GM10847 (cell line): ENCODE results near the gene KRT6A.

ENCODE experiments used
- POLR2A ChIP-seq: IDR thresholded peaks from 2 replicates; pipeline ENCODE4 v1.6.1; 2011; ENCODE audit not compliant: insufficient read length; ENCODE audit errors: extremely low read depth

Gene KRT6A

GRCh38 chr12:52493172-52493571 lies at the start of gene KRT6A:
KRT6A (minus strand) TSS chr12:52493257; CDS start chr12:52493188, 69 bp downstream.
- TF ChIP-seq POLR2A: no peak

GRCh38 chr12:52542157-52542556 lies 49.1 kb upstream of the KRT6A start:
- no peak for TF ChIP-seq POLR2A

DNA sequence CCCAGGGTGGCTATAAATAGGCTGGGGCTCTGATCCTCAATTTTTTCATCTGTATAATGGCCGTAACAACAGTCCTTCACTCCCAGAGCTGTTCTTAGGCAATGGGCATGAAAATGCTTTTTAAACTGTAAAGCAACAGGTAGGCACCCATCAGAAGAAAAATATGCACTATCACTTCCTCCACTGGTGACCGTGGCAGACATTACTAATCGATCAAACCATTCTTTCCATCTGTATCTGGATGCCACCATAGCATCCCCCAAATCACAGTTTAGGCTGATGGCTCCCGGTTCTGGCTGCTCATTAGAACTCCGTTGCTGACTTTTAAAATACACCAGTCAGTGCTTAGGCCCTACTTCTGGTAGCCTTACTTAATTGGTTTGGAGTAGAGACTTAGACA lies 48.7 kb upstream of the KRT6A start:
- no peak for TF ChIP-seq POLR2A

DNA sequence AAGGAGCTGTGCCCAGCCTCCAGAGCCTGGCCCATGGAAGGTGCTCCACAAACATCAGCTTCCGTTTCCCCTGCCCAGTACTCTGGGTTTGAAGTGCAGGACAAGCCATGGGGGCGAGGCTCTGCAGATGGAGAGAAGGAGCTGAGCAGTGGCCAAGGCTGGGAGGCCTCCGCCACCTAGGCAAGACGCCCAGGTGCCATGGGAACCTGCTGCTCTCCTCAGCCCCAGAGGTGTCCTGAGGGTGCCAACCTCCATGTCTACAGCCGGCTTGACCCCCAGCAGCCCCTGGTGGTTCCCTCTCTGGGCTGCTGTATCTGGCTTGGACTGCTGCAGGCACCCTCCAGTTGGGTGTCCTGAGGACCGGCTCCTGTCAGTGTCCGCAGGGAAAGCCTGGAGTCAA lies 47.5 kb upstream of the KRT6A start:
- TF ChIP-seq POLR2A: no peak

GRCh38 chr12:52539821-52540173 lies 46.7 kb upstream of the KRT6A start:
- TF ChIP-seq POLR2A: no peak

GRCh38 chr12:52539083-52539820 lies 46.2 kb upstream of the KRT6A start:
- TF ChIP-seq POLR2A: no peak

DNA sequence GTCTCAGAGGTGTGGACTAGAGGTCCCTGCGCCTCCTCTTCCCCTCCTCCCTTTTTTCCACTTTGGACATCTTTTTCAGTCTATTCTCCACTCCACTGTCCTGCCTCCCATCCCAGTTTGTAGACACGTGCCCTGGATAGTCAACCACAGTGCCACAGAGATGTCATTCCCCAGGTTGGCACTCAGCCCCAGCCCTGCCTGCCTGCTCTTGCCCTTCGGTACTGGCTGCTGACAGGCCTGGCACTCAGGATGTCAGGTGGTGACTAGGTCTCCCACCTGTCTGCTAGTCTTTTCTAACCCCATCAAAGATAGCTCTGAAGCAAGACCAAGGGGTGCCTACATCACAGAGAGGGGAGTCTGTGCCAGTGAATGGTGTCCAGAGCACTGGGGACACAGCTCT lies 44.0 kb upstream of the KRT6A start:
- TF ChIP-seq POLR2A: no peak

DNA sequence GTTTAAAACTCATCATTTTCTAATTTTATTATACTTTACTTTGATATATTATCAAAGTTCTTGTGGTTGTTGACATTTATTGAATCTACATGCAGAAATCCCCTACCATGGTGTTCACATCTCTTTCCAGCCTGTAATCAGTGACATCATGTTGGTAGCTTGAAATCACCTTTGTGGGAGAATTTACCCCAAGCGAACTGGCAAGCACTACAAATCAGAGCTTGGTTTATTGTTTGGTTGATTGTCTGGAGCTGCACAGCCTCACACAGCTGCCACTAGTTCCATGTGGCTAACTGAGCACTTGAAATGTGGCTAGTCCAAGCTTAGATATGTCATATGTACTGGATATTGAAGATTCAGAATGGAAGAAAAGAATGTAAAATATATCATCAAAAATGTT lies 42.5 kb upstream of the KRT6A start:
- TF ChIP-seq POLR2A: no peak

DNA sequence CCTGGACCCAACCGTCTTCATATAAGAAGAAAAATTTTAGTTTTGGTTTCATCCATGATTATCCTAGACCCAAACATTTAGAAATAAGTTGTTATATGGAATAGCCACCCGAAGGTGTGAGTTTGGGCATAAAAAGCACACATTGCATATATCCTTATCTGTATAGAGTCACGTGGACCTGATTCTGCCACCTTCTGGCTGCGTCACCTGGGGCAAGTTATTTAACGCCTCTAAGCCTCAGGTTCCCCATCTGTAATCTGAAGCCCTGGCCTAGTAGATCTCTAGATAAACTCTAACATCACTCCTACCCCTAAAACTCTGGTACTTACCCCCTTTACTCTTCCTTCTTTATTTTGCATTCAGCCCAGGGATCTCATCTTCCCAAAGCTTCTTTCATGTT lies 41.4 kb upstream of the KRT6A start:
- TF ChIP-seq POLR2A: no peak

- TF ChIP-seq POLR2A: no peak
These were observed 40.8 kb upstream of the KRT6A start for GRCh38 chr12:52533686-52534470.

- TF ChIP-seq POLR2A: no peak
These were observed 39.6 kb upstream of the KRT6A start for GRCh38 chr12:52532636-52533035.

DNA sequence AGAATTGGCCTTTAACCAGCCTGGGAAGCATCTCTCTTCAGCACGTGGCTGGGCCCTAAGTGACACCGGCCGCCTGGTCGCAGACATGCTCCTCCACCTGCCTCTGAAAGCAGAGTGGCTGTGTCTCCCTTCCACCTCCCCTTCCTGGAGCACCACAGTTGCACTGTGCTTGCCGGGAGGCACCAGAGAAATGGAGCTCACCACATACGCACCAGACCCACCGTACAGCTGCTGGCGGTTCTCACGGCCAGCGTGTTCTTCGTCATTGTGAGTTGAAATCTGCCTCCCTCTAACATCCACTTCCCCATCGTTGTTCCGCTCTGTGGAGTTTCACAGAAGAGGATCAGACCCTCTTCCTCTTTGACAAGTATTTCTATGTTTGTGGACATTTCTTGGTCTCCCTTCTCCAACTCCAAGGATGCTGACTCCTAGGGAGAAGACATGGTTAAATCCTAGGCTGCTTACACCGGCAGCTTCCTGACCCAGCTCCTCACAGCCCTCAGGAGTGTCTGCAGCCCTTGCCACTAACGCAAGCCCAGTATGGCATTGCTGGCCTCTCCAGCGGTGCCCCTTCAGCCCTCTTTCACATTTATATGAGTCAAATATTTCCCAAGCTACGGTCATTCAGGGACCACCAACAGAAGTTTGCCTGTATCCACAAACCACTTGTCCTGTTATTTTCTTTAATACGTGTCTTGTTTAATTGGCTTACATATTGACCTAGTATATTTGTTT lies 38.7 kb upstream of the KRT6A start:
- TF ChIP-seq POLR2A: no peak

- no peak for TF ChIP-seq POLR2A
These were observed 37.8 kb upstream of the KRT6A start for GRCh38 chr12:52530905-52531304.

DNA sequence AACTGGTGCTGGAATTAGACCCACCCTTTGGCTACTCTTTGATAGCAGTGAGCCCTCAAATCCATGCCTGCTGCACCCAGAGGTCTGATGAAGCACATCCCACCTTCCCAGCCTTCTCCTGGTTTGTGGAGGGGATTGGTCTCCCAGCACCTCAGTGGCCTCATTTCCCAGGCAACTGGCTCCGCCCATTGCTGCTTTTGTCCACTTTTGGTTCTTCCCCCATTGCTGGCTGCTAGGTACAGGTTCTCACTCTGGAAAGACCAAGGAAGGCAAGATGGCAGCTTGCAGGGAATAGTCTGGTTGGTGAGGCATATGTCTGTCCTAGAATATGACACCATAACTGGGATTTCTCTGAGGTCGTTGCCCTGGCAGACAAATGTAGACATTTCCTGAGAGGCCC lies 37.3 kb upstream of the KRT6A start:
- TF ChIP-seq POLR2A: no peak

GRCh38 chr12:52529846-52530245 lies 36.8 kb upstream of the KRT6A start:
- no peak for TF ChIP-seq POLR2A

DNA sequence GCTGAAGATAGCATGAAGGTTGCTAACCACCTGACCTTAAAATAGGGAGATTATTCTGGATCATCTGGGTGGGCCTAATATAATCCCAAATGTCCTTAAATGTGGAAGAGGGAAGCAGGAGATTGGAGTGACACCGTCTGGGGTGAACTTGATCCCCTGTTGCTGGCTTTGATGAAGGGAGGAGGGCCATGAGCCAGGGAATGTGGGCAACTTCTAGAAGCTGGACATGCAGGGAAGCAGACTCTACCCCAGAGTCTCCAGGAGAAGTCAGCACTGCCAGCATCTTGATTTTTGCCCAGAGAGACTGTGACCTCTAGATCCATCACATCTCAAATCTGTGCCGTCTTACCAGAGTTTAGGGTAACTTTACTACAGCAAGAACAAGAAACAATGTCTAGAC lies 36.4 kb upstream of the KRT6A start:
- no peak for TF ChIP-seq POLR2A
